SK-N-SH treated with all-trans-retinoic acid at 6 μM for 48 hours (cell line): ENCODE measurements around the gene TSPAN18.
A peak's percentile ranks its signal among the peaks of the same experiment; 100 is the strongest.

Experiments used
- ATAC-seq: fragments of 200-7000 bp; cut with Tn5 transposase; 3 replicates; pipeline ENCODE4 v1.9.1; 2020; ENCODE audit warnings: mild to moderate bottlenecking, moderate library complexity
- ARNTL ChIP-seq: fragments of 450-650 bp; formaldehyde crosslinking; IDR thresholded peaks from 2 replicates; pipeline ENCODE4 v1.5.0; 2020; ENCODE audit warnings: low read depth, mild to moderate bottlenecking, moderate library complexity, borderline replicate concordance
- CSDC2 ChIP-seq: fragments of 250-450 bp; sonication (Bioruptor Pico); IDR thresholded peaks from 2 replicates; pipeline ENCODE4 v1.5.0; 2020; ENCODE audit warnings: mild to moderate bottlenecking, moderate library complexity
- ESRRG ChIP-seq: fragments of 250-450 bp; sonication (Bioruptor Pico); IDR thresholded peaks from 2 replicates; pipeline ENCODE4 v1.6.1; 2021; ENCODE audit warnings: mild to moderate bottlenecking
- GLIS3 ChIP-seq: fragments of 250-450 bp; sonication (Bioruptor Pico); IDR thresholded peaks from 2 replicates; pipeline ENCODE4 v1.5.0; 2020; ENCODE audit warnings: mild to moderate bottlenecking, moderate library complexity
- ISL1 ChIP-seq: fragments of 250-450 bp; sonication (Bioruptor Pico); IDR thresholded peaks from 2 replicates; pipeline ENCODE4 v2.1.2; 2022; ENCODE audit warnings: mild to moderate bottlenecking, moderate library complexity
- OSR1 ChIP-seq: fragments of 250-450 bp; sonication (Bioruptor Pico); IDR thresholded peaks from 2 replicates; pipeline ENCODE4 v1.8.0; 2022; ENCODE audit warnings: moderate library complexity, mild to moderate bottlenecking, inconsistent platforms
- PPARA ChIP-seq: fragments of 250-450 bp; sonication (Bioruptor Pico); IDR thresholded peaks from 2 replicates; pipeline ENCODE4 v1.5.0; 2020; ENCODE audit warnings: mild to moderate bottlenecking, borderline replicate concordance
- RARB ChIP-seq: fragments of 250-450 bp; sonication (Bioruptor Pico); IDR thresholded peaks from 2 replicates; pipeline ENCODE4 v1.8.0; 2021; ENCODE audit warnings: mild to moderate bottlenecking, moderate library complexity
- SNAI2 ChIP-seq: fragments of 250-450 bp; sonication (Bioruptor Pico); IDR thresholded peaks from 2 replicates; pipeline ENCODE4 v1.5.0; 2020; ENCODE audit warnings: mild to moderate bottlenecking, moderate library complexity
- TOX ChIP-seq: fragments of 250-450 bp; sonication (Bioruptor Pico); IDR thresholded peaks from 2 replicates; pipeline ENCODE4 v1.8.0; 2021; ENCODE audit warnings: mild to moderate bottlenecking, moderate library complexity, borderline replicate concordance
- ZC3H10 ChIP-seq: fragments of 250-450 bp; sonication (Bioruptor Pico); IDR thresholded peaks from 2 replicates; pipeline ENCODE4 v1.5.1; 2021; ENCODE audit warnings: mild to moderate bottlenecking, moderate library complexity
- ZFP30 ChIP-seq: fragments of 450-650 bp; formaldehyde crosslinking; IDR thresholded peaks from 2 replicates; pipeline ENCODE4 v1.5.0; 2022; ENCODE audit warnings: mild to moderate bottlenecking, moderate library complexity
- ZNF565 ChIP-seq: fragments of 450-650 bp; formaldehyde crosslinking; conservative IDR thresholded peaks from 2 replicates; pipeline ENCODE4 v1.5.0; 2020; ENCODE audit warnings: low read depth, mild to moderate bottlenecking, moderate library complexity
- ZNF70 ChIP-seq: fragments of 450-650 bp; formaldehyde crosslinking; IDR thresholded peaks from 2 replicates; pipeline ENCODE4 v1.5.0; 2020; ENCODE audit warnings: mild to moderate bottlenecking, moderate library complexity
- TF ChIP-seq, protein P1 (sequence below): fragments of 250-450 bp; sonication (Bioruptor Pico); IDR thresholded peaks from 2 replicates; pipeline ENCODE4 v1.8.0; 2020; ENCODE audit warnings: mild to moderate bottlenecking, moderate library complexity, borderline replicate concordance
- TF ChIP-seq, protein P2 (sequence below): fragments of 250-450 bp; sonication (Bioruptor Pico); IDR thresholded peaks from 2 replicates; pipeline ENCODE4 v1.5.1; 2021; ENCODE audit warnings: mild to moderate bottlenecking, moderate library complexity
- TF ChIP-seq, protein P3 (sequence below): fragments of 250-450 bp; sonication (Bioruptor Pico); IDR thresholded peaks from 2 replicates; pipeline ENCODE4 v1.5.1; 2020; ENCODE audit warnings: low read depth, mild to moderate bottlenecking, moderate library complexity
- TF ChIP-seq, protein P4 (sequence below): fragments of 250-450 bp; sonication (Bioruptor Pico); IDR thresholded peaks from 2 replicates; pipeline ENCODE4 v1.5.0; 2020; ENCODE audit warnings: mild to moderate bottlenecking, moderate library complexity
- TF ChIP-seq, protein P5 (sequence below): fragments of 250-450 bp; sonication (Bioruptor Pico); IDR thresholded peaks from 2 replicates; pipeline ENCODE4 v1.8.0; 2021; ENCODE audit warnings: low read depth, mild to moderate bottlenecking, moderate library complexity, borderline replicate concordance

Gene TSPAN18

DNA sequence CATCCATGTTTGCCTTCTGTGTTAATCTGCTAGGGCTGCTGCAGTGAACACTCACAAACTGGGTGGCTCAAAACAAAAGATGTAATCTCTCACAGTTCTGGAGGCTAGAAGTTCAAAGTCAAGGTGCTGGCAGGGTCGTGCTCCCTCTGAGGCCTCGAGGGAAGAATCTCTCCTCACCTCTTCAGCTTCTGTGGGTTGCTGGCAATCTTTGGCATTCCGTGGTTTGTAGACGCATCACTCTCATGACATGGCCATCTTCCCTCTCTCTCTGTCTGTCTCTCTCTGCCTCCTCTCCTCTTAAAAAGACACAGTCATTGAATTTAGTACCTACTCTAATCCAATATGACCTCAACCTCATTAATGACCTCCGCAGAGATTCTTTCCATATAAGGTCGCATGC lies 78.8 kb downstream of the TSPAN18 start:
- ATAC-seq, result peak; percentile 61
- TF ChIP-seq PPARA (CRISPR knock-in tag) (no peak), ZNF565 (CRISPR knock-in tag) (no peak), ARNTL (no peak), ZC3H10 (CRISPR knock-in tag) (no peak)
- TF ChIP-seq, protein P1, sequence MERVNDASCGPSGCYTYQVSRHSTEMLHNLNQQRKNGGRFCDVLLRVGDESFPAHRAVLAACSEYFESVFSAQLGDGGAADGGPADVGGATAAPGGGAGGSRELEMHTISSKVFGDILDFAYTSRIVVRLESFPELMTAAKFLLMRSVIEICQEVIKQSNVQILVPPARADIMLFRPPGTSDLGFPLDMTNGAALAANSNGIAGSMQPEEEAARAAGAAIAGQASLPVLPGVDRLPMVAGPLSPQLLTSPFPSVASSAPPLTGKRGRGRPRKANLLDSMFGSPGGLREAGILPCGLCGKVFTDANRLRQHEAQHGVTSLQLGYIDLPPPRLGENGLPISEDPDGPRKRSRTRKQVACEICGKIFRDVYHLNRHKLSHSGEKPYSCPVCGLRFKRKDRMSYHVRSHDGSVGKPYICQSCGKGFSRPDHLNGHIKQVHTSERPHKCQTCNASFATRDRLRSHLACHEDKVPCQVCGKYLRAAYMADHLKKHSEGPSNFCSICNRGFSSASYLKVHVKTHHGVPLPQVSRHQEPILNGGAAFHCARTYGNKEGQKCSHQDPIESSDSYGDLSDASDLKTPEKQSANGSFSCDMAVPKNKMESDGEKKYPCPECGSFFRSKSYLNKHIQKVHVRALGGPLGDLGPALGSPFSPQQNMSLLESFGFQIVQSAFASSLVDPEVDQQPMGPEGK (CRISPR knock-in tag), result no peak

DNA sequence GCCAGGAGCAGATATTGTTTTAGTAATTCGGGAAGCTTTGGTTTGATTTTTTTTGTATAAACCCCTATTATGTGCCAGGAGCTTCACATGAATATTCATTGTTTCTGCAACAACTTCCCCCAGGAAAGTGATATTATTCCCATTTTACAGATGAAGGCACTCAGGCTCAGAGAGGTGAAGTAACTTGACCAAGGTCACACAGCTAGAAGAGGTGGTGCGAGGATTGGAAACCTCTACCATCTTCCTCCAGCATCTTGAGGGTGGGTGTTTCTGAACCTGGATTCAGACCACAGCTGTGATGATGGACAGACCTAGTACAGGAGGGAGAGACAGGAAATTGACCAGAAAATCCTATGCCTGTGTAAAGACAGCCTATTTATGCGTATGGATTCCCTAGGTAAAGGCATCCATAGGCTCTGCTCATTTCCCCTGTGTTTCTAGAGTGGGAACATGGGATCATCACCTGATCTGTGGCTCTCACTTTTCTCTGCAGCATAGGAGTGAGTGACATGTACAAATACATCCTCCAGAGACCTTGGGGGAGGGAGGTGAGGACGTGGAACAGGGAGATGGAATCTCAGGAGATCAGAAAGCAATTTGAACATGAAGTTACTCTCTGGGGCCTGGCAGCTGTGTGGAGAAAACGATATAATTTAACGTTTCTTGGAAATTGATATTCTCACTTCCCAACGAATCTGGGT lies 81.4 kb downstream of the TSPAN18 start:
- ATAC-seq, result no peak
- TF ChIP-seq ZNF565 (CRISPR knock-in tag) (no peak), TOX (CRISPR knock-in tag) (no peak), ZNF70 (CRISPR knock-in tag) (no peak)
- TF ChIP-seq, all 23 proteins: peak for 0

DNA sequence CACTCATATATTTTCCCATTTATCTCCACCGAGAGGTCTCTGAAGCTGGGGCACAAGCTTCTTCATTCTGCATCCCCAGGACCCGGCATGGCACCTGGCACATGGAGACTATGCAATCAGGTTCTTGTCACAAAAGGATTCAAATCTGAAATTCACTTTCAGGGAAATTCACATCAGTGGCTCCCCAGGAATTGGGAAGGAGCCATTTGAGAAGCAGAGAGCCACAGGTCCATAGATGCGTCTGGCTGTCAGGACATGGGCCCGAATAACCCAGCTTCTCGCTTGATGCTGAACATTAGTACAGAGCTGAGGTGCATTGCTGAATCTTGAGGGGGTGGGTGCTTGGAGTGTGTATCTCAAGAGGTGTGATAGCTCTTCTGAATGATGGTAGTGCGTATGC lies 82.5 kb downstream of the TSPAN18 start:
- TF ChIP-seq, protein P2, sequence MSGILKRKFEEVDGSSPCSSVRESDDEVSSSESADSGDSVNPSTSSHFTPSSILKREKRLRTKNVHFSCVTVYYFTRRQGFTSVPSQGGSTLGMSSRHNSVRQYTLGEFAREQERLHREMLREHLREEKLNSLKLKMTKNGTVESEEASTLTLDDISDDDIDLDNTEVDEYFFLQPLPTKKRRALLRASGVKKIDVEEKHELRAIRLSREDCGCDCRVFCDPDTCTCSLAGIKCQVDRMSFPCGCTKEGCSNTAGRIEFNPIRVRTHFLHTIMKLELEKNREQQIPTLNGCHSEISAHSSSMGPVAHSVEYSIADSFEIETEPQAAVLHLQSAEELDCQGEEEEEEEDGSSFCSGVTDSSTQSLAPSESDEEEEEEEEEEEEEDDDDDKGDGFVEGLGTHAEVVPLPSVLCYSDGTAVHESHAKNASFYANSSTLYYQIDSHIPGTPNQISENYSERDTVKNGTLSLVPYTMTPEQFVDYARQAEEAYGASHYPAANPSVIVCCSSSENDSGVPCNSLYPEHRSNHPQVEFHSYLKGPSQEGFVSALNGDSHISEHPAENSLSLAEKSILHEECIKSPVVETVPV (CRISPR knock-in tag), result no peak
- no peak for TF ChIP-seq ZC3H10 (CRISPR knock-in tag)
- no peak for TF ChIP-seq RARB
- TF ChIP-seq SNAI2, result no peak
- no peak for TF ChIP-seq PPARA (CRISPR knock-in tag)
- TF ChIP-seq ZFP30 (CRISPR knock-in tag), result no peak
- TF ChIP-seq, protein P3, sequence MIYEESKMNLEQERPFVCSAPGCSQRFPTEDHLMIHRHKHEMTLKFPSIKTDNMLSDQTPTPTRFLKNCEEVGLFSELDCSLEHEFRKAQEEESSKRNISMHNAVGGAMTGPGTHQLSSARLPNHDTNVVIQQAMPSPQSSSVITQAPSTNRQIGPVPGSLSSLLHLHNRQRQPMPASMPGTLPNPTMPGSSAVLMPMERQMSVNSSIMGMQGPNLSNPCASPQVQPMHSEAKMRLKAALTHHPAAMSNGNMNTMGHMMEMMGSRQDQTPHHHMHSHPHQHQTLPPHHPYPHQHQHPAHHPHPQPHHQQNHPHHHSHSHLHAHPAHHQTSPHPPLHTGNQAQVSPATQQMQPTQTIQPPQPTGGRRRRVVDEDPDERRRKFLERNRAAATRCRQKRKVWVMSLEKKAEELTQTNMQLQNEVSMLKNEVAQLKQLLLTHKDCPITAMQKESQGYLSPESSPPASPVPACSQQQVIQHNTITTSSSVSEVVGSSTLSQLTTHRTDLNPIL (CRISPR knock-in tag), result no peak
- TF ChIP-seq GLIS3 (CRISPR knock-in tag), result no peak
- TF ChIP-seq ISL1 (CRISPR knock-in tag), result no peak
- no peak for TF ChIP-seq ESRRG (CRISPR knock-in tag)
- no peak for TF ChIP-seq CSDC2 (CRISPR knock-in tag)
- no peak for ATAC-seq

DNA sequence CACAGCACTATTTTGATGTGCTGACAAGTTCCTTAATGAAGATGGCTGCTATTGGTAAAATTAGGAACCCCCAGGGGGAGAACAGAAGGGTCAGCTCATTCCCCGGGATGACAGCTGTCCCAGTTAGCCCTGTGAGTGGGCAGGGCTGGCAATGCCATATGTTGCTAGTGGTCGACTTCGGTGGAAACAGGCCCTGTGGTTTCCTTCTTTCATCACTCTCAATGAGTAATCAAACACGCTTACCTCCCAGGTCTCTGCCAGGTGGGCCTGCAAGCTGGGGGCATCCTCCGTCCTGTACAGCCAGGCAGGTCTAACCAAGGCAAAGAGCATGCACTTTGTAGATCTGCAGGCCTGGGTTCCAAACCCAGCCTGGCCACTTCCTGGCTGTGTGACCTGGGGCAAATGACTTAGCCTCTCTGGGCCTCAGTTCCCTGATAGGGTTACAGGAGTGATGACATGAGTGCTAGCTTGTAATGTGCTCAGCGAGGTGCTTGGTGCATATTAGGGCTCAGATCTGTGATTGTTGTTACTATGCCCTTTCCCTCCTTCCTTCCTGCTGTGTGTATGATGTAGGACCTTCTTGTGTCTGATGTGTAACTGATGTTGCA lies 85.2 kb downstream of the TSPAN18 start:
- no peak for ATAC-seq
- TF ChIP-seq, protein P1 (CRISPR knock-in tag), result no peak
- TF ChIP-seq OSR1 (no peak), CSDC2 (CRISPR knock-in tag) (no peak), ESRRG (CRISPR knock-in tag) (no peak)

DNA sequence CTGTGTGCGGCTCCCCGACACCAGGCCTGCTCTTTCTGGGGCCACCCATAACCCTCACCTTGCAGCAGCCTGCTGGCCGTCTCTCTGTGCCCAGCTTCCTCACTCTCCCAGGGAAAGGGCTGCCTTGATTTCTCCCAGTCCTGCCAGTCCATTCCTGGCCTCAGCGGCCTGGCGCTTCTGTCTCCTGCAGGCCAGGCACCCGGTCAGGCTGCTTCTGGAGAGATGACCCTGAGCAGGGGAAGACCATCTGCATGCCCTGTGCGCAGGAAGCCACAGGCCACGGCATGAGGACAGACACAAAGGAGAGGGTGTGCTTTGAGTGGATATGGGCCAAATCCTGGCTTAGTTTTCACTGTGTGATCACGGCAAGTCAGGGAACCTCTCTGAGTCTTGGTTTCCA lies 86.2 kb downstream of the TSPAN18 start:
- TF ChIP-seq, protein P4, sequence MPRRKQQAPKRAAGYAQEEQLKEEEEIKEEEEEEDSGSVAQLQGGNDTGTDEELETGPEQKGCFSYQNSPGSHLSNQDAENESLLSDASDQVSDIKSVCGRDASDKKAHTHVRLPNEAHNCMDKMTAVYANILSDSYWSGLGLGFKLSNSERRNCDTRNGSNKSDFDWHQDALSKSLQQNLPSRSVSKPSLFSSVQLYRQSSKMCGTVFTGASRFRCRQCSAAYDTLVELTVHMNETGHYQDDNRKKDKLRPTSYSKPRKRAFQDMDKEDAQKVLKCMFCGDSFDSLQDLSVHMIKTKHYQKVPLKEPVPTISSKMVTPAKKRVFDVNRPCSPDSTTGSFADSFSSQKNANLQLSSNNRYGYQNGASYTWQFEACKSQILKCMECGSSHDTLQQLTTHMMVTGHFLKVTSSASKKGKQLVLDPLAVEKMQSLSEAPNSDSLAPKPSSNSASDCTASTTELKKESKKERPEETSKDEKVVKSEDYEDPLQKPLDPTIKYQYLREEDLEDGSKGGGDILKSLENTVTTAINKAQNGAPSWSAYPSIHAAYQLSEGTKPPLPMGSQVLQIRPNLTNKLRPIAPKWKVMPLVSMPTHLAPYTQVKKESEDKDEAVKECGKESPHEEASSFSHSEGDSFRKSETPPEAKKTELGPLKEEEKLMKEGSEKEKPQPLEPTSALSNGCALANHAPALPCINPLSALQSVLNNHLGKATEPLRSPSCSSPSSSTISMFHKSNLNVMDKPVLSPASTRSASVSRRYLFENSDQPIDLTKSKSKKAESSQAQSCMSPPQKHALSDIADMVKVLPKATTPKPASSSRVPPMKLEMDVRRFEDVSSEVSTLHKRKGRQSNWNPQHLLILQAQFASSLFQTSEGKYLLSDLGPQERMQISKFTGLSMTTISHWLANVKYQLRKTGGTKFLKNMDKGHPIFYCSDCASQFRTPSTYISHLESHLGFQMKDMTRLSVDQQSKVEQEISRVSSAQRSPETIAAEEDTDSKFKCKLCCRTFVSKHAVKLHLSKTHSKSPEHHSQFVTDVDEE (CRISPR knock-in tag), result no peak
- no peak for TF ChIP-seq ZFP30 (CRISPR knock-in tag)
- TF ChIP-seq, protein P5, sequence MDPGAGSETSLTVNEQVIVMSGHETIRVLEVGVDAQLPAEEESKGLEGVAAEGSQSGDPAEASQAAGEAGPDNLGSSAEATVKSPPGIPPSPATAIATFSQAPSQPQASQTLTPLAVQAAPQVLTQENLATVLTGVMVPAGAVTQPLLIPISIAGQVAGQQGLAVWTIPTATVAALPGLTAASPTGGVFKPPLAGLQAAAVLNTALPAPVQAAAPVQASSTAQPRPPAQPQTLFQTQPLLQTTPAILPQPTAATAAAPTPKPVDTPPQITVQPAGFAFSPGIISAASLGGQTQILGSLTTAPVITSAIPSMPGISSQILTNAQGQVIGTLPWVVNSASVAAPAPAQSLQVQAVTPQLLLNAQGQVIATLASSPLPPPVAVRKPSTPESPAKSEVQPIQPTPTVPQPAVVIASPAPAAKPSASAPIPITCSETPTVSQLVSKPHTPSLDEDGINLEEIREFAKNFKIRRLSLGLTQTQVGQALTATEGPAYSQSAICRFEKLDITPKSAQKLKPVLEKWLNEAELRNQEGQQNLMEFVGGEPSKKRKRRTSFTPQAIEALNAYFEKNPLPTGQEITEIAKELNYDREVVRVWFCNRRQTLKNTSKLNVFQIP (CRISPR knock-in tag), result no peak
- no peak for TF ChIP-seq SNAI2
- TF ChIP-seq ARNTL, result no peak
- no peak for ATAC-seq
